ENCODE measurements around the gene FNDC7. TPM values are rescaled to one million over a fixed set of nuclear protein-coding genes. Genes with fewer than 3 reads are reported as not detected.

FNDC7 gene
- total and polyA plus RNA-seq, 2 donors (not counting 3 experiments of a cell fraction or from before 2014, with no cell fraction given), result not detected

DNA sequence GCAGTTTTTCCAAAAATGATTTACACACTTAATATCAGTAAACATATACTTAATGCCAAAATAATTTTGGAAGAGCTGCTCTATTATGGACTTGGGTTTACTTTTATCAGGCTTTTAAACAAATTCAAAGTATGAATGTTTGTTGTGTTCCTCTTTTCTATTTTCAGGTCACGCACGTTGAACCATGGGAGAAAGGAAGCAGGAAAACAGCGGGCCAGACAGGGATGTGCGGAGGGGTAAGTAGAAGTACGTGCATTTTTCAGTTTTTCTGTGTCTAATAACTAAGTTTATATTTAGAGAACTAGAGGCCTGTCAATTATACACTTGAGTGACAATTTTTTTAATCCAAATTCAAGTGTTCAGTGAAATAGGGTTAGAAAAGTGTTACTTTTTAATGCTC is 17.2 kb upstream of the FNDC7 start:
- Histone ChIP-seq H4K20me1 (replicated peaks; ENCODE audit: control insufficient read depth, extremely low read depth, insufficient read depth, low read length) (peaks cover 4% of the 10 kb centered on the region), H3K4me3 (replicated peaks in 1 of 3; ENCODE audit: insufficient read depth in 1 of 3, low read depth in 1 of 3, low read length in 3 of 3) (no peak overlapping the region), H2AFZ (ENCODE audit: low read depth, low read length) (no peak overlapping the region), H3K4me2 (ENCODE audit: insufficient read depth, low read length) (peak overlapping the region; percentile 99), H3K9me3 (replicated peaks; ENCODE audit: control insufficient read depth, insufficient read depth, low read length) (no peaks in the 10 kb centered on the region), H3K27me3 (ENCODE audit: control insufficient read depth in 2 of 2, insufficient read depth in 2 of 2, low read length in 2 of 2) (no peaks in the 10 kb centered on the region), H3K36me3 (ENCODE audit: control insufficient read depth in 2 of 2, extremely low read depth in 1 of 2, insufficient read depth in 2 of 2, low read length in 2 of 2) (peaks cover 14 to 41% of the 10 kb centered on the region in 2 experiments), H3K9me1 (replicated peaks; ENCODE audit: control insufficient read depth, extremely low read depth, insufficient read depth, low read length) (no peaks in the 10 kb centered on the region), H3K27ac (ENCODE audit: insufficient read depth, low read depth, low read length) (no peak overlapping the region), H3K9ac (replicated peaks; ENCODE audit: extremely low read depth, insufficient read depth, low read length) (no peak overlapping the region), H3K4me1 (ENCODE audit: control insufficient read depth, extremely low read depth, insufficient read depth, low read length) (peaks cover 23% of the 10 kb centered on the region), H3K79me2 (ENCODE audit: control insufficient read depth, insufficient read depth, low read length) (peaks cover 53% of the 10 kb centered on the region)
- ChIA-PET POLR2A (no interaction called here), CTCF (no interaction called here)
- TF ChIP-seq FOS (IDR thresholded peaks at IDR 0.05; ENCODE audit: borderline replicate concordance, insufficient read depth, low read length), result no peak
- no peak for TF ChIP-seq MYC (IDR thresholded peaks at IDR 0.05; ENCODE audit: low read depth, low read length)
- dilution Hi-C loops (cut with MboI; ENCODE audit: extremely low pct_ligation_motif_present, low sequenced_read_pairs) (no loop called here), intact Hi-C loops (cut with micrococcal nuclease) (loop anchor here (1.0 kb wide), 1 partner anchor 8 kb away; no protein-coding TSS in a partner anchor)
- no TSS peak for BruUV-seq (replicated peaks)
- FAIRE-seq (no peak), DNase-seq (ENCODE audit: low read depth, low spot score) (no peak)

DNA sequence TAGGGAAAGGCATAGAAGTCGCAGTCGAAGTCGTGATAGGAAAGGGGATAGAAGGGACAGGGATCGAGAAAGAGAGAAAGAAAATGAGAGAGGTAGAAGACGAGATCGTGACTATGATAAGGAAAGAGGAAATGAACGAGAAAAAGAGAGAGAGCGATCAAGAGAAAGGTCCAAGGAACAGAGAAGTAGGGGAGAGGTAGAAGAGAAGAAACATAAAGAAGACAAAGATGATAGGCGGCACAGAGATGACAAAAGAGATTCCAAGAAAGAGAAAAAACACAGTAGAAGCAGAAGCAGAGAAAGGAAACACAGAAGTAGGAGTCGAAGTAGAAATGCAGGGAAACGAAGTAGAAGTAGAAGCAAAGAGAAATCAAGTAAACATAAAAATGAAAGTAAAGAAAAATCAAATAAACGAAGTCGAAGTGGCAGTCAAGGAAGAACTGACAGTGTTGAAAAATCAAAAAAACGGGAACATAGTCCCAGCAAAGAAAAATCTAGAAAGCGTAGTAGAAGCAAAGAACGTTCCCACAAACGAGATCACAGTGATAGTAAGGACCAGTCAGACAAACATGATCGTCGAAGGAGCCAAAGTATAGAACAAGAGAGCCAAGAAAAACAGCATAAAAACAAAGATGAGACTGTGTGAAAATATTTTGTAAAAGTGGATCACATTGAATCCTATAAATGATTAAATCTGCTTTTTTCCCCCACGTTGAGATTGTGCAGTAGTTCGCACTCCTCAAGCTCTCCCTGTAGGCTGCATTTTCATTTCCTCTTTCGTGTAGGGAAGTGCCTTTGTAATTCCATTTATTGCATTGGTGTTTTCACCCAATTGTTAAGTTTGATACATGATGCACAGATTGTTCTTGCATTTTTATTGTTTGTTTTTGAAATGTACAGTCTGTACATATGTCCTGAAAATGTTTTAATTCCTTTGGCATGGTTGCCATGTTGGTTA is 13.1 kb upstream of the FNDC7 start:
- Histone ChIP-seq H3K4me1 (ENCODE audit: control insufficient read depth, extremely low read depth, insufficient read depth, low read length) (peaks cover 13% of the 10 kb centered on the region), H3K4me2 (ENCODE audit: insufficient read depth, low read length) (no peak overlapping the region), H2AFZ (ENCODE audit: low read depth, low read length) (no peak overlapping the region), H3K4me3 (replicated peaks in 1 of 3; ENCODE audit: insufficient read depth in 1 of 3, low read depth in 1 of 3, low read length in 3 of 3) (no peak overlapping the region), H3K27me3 (ENCODE audit: control insufficient read depth in 2 of 2, insufficient read depth in 2 of 2, low read length in 2 of 2) (no peaks in the 10 kb centered on the region), H4K20me1 (replicated peaks; ENCODE audit: control insufficient read depth, extremely low read depth, insufficient read depth, low read length) (peaks cover 2% of the 10 kb centered on the region), H3K9ac (replicated peaks; ENCODE audit: extremely low read depth, insufficient read depth, low read length) (no peak overlapping the region), H3K9me1 (replicated peaks; ENCODE audit: control insufficient read depth, extremely low read depth, insufficient read depth, low read length) (no peaks in the 10 kb centered on the region), H3K27ac (ENCODE audit: insufficient read depth, low read depth, low read length) (no peak overlapping the region), H3K9me3 (replicated peaks; ENCODE audit: control insufficient read depth, insufficient read depth, low read length) (no peaks in the 10 kb centered on the region), H3K36me3 (ENCODE audit: control insufficient read depth in 2 of 2, extremely low read depth in 1 of 2, insufficient read depth in 2 of 2, low read length in 2 of 2) (peaks cover 14 to 48% of the 10 kb centered on the region in 2 experiments), H3K79me2 (ENCODE audit: control insufficient read depth, insufficient read depth, low read length) (peaks cover 23% of the 10 kb centered on the region)
- TSS peak; percentile 2 for BruUV-seq (replicated peaks)
- TF ChIP-seq EZH2 (IDR thresholded peaks at IDR 0.05; ENCODE audit: borderline replicate concordance, low read depth, low read length, severe bottlenecking) (no peak), POLR2A (IDR thresholded peaks at IDR 0.05; ENCODE audit: low read depth, low read length) (no peak), POLR2AphosphoS5 (IDR thresholded peaks at IDR 0.05; ENCODE audit: insufficient read depth, low read depth, low read length) (no peak), MYC (IDR thresholded peaks at IDR 0.05; ENCODE audit: low read depth, low read length) (no peak), JUN (IDR thresholded peaks at IDR 0.05; ENCODE audit: borderline replicate concordance, insufficient read depth, insufficient read length, low read depth) (no peak), GATA2 (IDR thresholded peaks at IDR 0.05; ENCODE audit: insufficient read depth, insufficient read length, low read depth, low read length) (no peak), FOS (IDR thresholded peaks at IDR 0.05; ENCODE audit: borderline replicate concordance, insufficient read depth, low read length) (no peak)
- TF ChIP-seq, protein P1, sequence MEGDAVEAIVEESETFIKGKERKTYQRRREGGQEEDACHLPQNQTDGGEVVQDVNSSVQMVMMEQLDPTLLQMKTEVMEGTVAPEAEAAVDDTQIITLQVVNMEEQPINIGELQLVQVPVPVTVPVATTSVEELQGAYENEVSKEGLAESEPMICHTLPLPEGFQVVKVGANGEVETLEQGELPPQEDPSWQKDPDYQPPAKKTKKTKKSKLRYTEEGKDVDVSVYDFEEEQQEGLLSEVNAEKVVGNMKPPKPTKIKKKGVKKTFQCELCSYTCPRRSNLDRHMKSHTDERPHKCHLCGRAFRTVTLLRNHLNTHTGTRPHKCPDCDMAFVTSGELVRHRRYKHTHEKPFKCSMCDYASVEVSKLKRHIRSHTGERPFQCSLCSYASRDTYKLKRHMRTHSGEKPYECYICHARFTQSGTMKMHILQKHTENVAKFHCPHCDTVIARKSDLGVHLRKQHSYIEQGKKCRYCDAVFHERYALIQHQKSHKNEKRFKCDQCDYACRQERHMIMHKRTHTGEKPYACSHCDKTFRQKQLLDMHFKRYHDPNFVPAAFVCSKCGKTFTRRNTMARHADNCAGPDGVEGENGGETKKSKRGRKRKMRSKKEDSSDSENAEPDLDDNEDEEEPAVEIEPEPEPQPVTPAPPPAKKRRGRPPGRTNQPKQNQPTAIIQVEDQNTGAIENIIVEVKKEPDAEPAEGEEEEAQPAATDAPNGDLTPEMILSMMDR (IDR thresholded peaks at IDR 0.05; ENCODE audit: extremely low read depth in 1 of 2, insufficient read depth in 1 of 2, low read depth in 1 of 2, low read length in 2 of 2), result no peak
- TF ChIP-seq, protein P2, sequence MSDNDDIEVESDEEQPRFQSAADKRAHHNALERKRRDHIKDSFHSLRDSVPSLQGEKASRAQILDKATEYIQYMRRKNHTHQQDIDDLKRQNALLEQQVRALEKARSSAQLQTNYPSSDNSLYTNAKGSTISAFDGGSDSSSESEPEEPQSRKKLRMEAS (IDR thresholded peaks at IDR 0.05; ENCODE audit: insufficient read depth, insufficient read length), result no peak
- ChIA-PET POLR2A (no interaction called here), CTCF (no interaction called here)
- dilution Hi-C loops (cut with MboI; ENCODE audit: extremely low pct_ligation_motif_present, low sequenced_read_pairs) (no loop called here), intact Hi-C loops (cut with micrococcal nuclease) (no loop called here)
- no peak for DNase-seq (ENCODE audit: low read depth, low spot score)
- FAIRE-seq, result no peak
